HG03354 (cell line): ENCODE measurements around the gene PKP1.
"Not testable (repeated sequence)": the region's sequence is repeated elsewhere in the genome, so short reads cannot be mapped to it uniquely, and the experiment has no call there.

Experiments
- ATAC-seq: cut with Tn5 transposase; IDR thresholded peaks from one replicate; pipeline ENCODE4 v1.9.1; 2021; ENCODE audit warnings: mild to moderate bottlenecking; ENCODE audit not compliant: unreplicated experiment, poor library complexity, severe bottlenecking

Gene PKP1, protein sequence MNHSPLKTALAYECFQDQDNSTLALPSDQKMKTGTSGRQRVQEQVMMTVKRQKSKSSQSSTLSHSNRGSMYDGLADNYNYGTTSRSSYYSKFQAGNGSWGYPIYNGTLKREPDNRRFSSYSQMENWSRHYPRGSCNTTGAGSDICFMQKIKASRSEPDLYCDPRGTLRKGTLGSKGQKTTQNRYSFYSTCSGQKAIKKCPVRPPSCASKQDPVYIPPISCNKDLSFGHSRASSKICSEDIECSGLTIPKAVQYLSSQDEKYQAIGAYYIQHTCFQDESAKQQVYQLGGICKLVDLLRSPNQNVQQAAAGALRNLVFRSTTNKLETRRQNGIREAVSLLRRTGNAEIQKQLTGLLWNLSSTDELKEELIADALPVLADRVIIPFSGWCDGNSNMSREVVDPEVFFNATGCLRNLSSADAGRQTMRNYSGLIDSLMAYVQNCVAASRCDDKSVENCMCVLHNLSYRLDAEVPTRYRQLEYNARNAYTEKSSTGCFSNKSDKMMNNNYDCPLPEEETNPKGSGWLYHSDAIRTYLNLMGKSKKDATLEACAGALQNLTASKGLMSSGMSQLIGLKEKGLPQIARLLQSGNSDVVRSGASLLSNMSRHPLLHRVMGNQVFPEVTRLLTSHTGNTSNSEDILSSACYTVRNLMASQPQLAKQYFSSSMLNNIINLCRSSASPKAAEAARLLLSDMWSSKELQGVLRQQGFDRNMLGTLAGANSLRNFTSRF

DNA sequence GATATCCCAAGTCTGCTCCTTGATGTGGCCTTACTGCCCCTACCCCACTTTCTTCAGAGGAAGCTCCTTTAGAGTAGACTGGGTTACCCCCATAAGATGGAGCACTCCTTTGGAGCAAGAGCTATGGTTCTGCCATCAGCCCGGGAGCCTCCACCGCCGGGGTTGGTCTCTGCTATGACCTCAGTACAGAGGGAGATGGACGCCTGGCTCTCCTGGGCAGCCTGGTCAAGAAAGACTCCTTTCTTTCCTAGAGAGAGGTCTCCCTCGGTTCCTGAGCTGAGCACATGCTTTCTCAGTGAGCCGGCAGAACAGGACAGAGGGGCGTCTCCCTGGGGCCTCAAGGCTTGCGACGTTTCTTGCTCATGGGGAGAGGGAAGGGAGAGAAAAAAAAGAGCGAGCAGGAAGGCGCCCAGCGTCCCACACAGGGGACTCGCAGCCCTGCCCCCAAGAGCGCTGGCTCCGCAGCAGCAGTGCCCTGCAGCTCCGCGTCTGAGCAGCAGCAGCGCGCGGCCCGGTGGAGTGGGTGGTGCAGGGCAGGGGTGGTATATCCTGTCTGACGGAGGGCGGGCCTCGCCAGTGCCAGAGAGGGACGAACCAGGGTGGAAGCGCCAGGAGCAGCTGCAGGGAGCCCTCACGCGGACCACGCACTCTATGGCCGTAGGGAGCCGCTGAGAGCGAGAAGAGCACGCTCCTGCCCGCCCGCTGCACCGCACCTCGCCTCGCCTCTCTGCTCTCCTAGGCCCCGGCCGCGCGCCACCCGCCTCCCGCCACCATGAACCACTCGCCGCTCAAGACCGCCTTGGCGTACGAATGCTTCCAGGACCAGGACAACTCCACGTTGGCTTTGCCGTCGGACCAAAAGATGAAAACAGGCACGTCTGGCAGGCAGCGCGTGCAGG lies at the start of gene PKP1:
Gene PKP1, plus strand, starts transcription at position 576 of the 899 bp plus-strand sequence. Its CDS starts 197 bp downstream, at position 773.
- ATAC-seq, result no peak

DNA sequence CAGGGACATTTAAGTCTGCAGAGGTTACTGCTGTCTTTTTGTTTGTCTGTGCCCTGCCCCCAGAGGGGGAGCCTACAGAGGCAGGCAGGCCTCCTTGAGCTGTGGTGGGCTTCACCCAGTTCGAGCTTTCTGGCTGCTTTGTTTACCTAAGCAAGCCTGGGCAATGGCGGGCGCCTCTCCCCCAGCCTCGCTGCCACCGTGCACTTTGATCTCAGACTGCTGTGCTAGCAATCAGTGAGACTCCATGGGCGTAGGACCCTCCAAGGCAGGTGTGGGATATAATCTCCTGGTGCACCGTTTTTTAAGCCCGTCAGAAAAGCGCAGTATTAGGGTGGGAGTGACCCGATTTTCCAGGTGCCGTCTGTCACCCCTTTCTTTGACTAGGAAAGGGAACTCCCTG lies 43.7 kb upstream of the PKP1 start:
- ATAC-seq, result not testable (repeated sequence)

GRCh38 chr1:201240171-201240570 lies 43.1 kb upstream of the PKP1 start:
- ATAC-seq, result no peak

GRCh38 chr1:201241736-201242135 lies 41.6 kb upstream of the PKP1 start:
- no peak for ATAC-seq

GRCh38 chr1:201245082-201245481 lies 38.2 kb upstream of the PKP1 start:
- no peak for ATAC-seq

- ATAC-seq, result no peak
These were observed 34.4 kb upstream of the PKP1 start for GRCh38 chr1:201248721-201249559.

GRCh38 chr1:201250326-201251011 lies 32.8 kb upstream of the PKP1 start:
- no peak for ATAC-seq

DNA sequence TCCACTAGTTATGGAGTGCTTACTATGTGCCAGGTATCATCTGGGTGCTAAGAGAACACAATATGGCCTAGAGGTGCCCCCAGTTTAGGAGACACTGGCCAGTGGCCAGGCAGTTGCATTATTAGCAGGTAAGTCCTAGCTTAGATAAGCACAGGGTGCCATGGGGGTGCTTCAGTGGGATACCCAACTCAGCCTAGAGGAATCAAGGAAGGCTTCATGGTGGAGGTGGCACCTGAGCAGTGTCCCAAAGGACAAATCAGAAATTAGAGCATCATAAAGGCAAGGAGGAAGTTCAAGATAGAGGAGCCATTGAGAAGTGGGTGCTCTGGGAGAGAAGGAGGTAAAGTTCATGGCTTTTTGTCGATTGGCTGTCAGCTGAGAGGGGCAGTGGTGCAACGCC lies 31.9 kb upstream of the PKP1 start:
- ATAC-seq, result no peak

- no peak for ATAC-seq
These were observed 31.4 kb upstream of the PKP1 start for GRCh38 chr1:201251851-201252430.

- no peak for ATAC-seq
These were observed 30.3 kb upstream of the PKP1 start for GRCh38 chr1:201252944-201253371.

- ATAC-seq, result no peak
These were observed 29.9 kb upstream of the PKP1 start for GRCh38 chr1:201253411-201253810.

DNA sequence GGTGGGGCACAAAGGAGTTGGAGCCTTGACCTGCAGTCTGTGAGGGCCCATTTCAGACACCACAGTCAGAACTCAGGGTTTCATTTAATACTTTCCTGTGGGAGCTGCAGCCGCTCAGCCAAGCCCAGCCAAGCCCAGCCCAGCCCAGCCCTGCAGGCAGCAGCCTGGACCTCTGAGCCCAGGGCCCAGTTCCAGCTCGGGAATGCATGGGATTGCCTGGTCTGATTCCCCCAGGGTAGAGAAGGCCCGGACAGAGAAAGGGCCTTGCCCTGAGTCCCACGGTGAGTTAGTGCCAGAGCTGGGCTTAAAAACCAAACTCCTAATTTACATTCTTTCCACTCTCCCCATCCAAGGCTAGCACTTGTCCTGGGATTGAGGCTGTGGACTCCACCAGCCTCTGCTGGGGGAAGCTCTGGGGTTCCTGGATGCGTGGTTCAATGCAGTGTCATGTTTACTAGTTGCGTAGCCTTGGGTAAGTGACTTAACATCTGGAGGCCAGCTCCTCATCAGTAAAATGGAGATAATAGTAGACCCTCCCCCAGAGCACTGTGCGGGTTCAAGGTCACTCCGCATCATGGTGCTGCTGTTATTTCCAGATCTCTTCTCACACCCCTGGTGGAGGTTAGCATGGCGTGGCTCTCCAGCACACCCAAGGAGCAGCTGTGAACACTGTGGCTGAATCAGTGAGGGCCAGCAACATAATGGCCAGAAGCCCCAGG lies 29.2 kb upstream of the PKP1 start:
- ATAC-seq, result no peak

DNA sequence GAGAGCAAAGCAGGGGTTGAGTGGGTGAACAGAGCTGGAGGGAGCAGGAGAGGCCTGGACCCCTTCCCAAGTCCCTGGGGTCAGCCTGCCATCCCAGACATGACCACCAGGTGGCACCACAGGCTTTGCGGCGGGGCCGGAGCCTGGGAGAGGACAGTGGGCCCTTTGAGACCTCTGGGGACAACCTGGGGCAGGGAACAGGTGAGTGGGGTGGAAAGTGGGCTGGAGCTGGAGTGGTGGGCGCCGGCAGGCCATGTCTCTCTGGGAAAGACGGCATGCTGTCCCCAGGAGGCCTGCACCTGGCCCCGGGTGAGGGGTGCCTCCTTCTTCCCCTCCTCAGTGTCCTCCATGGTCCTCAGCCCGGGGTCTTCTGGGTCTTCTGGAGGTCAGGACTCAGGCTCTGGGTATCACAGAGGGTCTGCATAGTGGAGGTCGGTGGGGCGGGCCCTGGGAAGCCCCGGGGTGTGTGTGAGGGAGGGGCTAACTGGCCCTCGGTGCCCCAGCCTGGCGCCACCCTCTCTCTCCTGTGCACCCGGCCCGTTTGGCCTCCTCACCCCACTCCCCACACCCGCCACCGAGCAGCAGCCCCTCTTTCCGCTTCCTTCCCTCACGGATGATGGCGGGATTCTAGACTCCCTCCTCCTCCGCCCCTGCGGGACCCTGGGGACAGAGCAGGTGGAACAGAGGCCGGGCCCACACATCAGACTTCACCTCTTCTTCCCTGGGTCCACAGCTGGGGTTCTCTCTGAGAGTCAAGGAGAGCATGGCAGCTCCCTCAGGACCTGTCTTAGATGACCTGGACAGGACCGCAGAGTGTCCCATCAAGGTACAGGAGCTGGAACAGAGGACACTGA lies 28.5 kb upstream of the PKP1 start:
- peak; percentile 44 for ATAC-seq

DNA sequence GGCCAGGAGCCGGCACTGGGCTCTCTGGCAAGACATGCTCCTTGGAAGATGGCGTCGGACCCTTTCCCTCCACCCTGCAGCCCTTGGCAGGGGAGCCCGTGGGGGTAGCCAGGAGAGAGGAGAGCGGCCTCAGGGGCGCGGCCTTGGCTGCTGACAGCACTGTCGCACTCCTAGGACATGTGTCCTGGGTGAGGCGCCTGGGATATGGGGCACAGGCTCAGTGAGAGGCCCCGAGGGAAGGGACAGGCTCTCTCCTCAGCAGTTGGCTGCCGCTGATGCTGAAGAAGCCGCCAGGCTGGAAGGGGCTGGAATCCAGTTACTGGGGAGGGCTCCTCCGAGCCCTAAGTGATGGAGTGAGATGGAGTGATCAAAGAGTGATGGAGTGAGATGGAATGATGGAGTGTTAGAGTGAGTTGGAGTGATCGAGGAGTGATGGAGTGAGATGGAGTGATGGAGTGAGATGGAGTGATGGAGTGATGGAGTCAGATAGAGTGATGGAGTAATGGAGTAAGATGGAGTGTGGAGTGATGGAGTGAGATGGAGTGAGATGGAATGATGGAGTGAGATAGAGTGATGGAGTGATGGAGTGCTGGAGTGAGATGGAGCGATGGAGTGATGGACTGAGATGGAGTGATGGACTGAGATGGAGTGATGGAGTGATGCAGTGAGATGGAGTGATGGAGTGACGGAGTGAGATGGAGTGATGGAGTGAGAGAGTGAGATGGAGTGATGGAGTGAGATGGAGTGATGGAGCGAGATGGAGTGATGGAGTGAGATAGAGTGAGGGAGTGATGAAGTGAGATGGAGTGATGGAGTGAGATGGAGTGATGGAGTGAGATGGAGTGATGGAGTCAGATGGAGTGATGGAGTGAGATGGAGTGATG lies 27.6 kb upstream of the PKP1 start:
- no peak for ATAC-seq

DNA sequence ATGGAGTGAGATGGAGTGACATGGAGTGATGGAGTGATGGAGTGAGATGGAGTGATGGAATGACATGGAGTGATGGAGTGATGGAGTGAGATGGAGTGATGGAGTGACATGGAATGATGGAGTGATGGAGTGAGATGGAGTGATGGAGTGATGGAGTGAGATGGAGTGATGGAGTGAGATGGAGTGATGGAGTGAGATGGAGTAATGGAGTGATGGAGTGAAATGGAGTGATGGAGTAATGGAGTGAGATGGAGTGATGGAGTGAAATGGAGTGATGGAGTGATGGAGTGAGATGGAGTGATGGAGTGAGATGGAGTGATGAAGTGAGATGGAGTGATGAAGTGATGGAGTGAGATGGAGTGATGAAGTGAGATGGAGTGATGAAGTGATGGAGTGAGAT lies 25.2 kb upstream of the PKP1 start:
- not testable (repeated sequence) for ATAC-seq

DNA sequence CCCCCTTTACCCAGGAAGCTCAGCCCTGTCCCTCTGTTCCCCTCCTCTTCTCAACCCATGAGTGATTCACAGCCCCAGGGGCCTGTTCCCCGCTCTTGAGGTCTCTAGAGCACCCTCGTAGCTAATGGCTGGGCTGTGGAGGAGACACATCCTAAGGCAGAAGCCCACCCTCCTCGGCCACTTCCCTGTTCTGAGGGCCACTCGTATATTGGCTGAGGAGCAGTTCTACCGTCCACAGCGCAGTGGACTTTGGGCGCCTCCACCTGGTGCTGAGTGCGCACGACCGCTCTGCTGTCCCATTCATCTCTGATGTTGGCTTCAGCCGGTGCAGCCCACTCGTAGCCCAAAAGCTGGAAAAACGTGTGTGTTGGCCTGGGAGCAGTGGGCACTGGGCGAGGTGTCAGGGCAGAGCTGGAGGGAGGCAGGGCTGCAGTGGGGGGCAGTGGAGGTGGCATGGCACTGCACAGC lies 24.5 kb upstream of the PKP1 start:
- ATAC-seq, result no peak
